TTC549 (cell line): ENCODE results near the gene TXNRD2.

Experiments
- FAIRE-seq: peaks from 2 replicates; lab custom pipeline; 2012; peaks lifted over from hg19 to GRCh38; lab: Jason Lieb, UNC

Gene TXNRD2

DNA sequence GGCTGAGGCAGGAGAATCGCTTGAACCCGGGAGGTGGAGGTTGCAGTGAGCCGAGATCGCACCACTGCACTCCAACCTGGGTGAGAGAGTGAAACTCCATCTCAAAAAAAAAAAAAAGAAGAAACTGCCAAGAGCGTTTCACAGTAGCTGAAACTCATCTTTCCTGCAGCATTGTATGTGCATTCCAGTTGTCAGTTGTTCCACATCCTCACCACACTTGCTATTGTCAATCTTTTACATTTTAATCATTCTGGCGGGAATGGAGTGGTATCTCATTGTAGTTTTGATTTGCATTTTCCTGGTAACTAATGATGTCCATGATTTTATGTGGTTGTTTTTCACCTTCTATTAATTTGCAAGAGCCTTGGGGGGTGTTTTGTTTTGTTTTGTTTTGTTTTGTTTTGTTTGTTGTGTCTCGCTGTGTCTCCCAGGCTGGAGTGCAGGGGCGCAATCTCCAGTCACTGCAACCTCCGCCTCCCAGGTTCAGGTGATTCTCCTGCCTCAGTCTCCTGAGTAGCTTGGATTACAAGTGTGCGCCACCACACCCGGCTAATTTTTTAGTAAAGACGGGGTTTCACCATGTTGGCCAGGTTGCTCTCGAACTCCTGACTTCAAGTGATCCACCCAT is 78.9 kb downstream of the TXNRD2 start:
- FAIRE-seq, result no peak

- FAIRE-seq, result no peak
These were observed 81.6 kb downstream of the TXNRD2 start for GRCh38 chr22:19859861-19860510.

- FAIRE-seq, result no peak
These were observed 84.2 kb downstream of the TXNRD2 start for GRCh38 chr22:19857382-19857781.

GRCh38 chr22:19855504-19856409 is 85.9 kb downstream of the TXNRD2 start:
- FAIRE-seq, result no peak

- no peak for FAIRE-seq
These were observed 86.7 kb downstream of the TXNRD2 start, which contains the start of the genes GNB1L and RTL10 for GRCh38 chr22:19854778-19855503. GNB1L (minus strand) TSS chr22:19854874; CDS start chr22:19821355, 33,519 bp downstream. RTL10 (minus strand) TSS chr22:19854874; CDS start chr22:19852261, 2,613 bp downstream.

GRCh38 chr22:19853879-19854777 is 87.5 kb downstream of the TXNRD2 start:
- FAIRE-seq, result no peak

DNA sequence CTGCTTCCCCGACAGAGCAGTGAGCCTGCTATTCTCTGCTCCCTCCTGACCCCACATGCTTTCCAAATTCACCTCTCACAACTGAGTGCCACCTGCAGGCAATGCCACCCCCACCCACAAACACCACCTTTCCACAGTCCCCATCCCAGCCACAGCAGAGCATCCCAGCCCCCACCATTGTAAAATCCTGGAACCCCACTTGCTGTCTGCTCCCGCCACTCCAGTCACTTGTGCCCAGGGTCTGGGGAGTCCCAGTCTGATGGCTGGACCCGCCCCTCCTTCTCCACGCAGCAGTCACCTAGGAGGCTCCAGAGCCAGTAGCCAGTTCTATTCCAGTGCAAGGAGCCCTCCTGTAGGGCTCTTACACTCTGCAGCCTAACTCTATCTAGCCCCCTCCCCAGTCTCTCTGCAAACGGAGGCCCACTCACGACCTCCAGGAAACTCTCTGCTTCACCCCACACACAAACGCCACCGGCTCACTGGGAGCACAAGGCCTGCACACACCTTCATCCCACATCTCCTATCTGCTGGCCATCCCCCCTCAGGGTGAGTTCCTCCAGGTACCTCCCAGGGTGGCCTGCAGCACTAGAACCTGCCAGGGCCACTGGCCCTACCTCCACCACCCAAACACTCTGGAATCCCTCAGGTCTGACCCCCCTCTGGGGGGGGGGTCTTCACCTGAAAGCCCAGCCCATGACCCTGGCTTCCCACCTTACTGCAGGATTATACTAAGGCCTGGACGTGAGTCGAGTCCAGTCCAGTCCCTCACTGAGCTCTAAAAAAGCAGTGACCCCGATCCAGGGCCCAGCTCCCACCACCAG is 88.3 kb downstream of the TXNRD2 start:
- no peak for FAIRE-seq

GRCh38 chr22:19852177-19852781 is 89.3 kb downstream of the TXNRD2 start:
- no peak for FAIRE-seq

DNA sequence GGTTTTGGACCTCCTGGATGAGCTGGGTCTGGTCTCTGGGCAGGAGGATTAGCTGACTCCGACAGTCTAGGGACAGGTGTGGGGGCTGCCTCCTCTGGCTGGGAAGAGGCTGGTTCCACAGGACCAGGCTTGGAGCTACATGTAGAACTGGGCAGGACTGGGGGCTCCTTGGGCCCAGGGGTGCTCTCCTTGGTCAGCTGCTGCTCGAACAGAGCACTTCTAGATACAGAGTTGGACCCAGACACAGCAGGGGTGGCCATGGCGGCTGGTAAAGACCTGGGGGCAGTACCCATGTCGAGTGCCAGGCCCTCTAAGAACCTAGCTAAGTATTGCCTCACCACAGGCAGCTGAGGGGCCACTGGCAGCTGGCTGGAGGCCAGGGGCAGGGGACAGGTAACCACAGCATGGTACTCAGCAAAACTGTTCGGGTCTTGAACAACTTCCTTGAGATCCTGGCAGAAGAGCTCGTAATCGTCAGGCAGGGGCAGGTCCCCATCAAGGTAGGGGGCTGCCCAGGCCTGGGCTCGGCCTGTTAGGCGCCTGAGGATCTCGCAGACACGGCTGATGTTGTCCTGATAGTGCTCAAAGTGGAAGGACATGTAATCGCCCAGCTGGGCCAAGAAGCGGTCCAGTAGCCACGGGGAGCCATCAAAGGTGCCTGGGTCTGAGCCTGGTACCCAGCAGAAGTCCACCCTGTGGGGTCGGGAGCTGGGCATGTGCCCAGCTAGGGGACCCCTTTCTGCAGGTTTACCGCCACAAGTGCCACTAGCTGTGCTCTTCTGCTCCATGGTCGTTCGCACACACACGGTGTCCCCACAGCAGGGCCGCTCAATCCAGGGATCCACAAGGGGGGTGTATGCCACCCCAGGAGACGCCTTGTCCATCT is 90.1 kb downstream of the TXNRD2 start:
- no peak for FAIRE-seq

- FAIRE-seq, result no peak
These were observed 90.9 kb downstream of the TXNRD2 start for GRCh38 chr22:19850763-19851109.

- no peak for FAIRE-seq
These were observed 91.5 kb downstream of the TXNRD2 start for GRCh38 chr22:19849835-19850762.

- no peak for FAIRE-seq
These were observed 93.1 kb downstream of the TXNRD2 start for GRCh38 chr22:19848298-19849224.

DNA sequence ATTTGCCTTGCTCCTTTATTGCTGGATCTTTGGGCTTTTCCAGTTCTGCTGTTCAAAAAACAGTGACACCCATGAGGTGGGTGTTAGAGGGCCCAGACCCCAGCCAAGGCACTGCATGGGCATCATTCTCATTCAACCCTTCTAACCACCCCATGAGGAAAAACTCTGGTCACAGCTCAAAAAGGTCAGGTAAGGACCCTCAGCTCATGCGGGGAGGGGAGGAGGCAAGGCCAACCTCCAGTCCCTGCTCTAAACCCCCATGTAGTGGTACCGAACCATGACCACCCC is 94.3 kb downstream of the TXNRD2 start:
- FAIRE-seq, result no peak

GRCh38 chr22:19846620-19847344 is 94.8 kb downstream of the TXNRD2 start:
- FAIRE-seq, result no peak

DNA sequence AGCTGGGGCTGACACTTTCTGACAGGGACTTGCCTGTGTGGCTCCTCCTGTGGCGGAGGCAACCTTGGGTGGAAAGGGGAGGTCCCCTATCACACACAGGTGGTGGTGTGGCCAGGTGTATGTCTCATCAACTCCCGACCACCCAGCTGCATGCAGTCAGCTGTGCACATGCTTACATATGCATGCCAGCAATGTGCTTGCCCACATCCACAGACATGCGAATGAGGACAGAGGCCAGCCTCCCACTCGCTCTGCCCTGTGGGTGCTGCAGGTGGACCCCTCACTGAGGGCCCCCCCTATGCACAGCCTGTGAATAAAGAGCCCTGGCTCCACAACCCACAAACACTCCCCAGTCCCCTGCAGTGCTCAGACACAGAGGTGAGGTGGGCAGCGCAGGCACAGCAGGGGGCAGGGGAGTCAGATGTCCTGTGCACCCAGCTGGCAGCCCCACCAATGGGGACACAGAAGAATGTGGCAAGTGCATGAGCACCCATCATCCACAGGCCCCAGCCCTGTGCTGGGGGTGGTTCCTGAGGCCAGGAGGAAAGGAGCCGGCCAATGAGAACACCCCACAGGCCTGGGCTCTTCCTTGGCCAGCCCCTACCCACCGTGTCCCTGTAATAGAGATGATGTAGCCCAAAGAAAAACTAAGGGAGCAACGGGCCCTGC is 96.4 kb downstream of the TXNRD2 start:
- no peak for FAIRE-seq
